ENCODE results near the gene NQO1. TPM values are rescaled to one million over a fixed set of nuclear protein-coding genes. Genes with fewer than 3 reads are reported as not detected.

Gene NQO1
- total RNA-seq, 1 donor from 2014 or later: 11.4 TPM

DNA sequence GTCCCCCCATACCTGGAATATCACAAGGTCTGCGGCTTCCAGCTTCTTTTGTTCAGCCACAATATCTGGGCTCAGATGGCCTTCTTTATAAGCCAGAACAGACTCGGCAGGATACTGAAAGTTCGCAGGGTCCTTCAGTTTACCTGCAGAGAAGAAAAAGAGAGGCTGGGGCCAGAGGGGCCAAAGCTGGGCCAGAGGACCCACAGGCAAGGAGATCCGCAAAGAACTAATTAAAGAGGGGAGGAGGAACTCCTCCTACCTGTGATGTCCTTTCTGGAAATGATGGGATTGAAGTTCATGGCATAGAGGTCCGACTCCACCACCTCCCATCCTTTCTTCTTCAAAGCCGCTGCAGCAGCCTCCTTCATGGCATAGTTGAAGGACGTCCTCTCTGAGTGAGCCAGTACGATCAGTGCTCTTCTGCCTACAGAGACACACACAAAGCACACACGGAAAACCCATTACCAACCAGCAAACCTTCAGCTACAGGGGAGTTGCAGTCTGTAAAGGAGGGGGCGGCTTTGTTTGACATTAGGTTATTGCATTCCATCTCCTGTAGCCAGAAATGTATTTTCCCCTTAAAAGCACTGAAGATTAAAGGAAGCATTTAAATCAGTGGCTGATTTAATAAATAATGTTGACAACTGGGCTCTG, 8.1 kb downstream of the NQO1 start:
- Histone ChIP-seq H3K4me3 (no peak overlapping the region), H3K9me3 (ENCODE audit: low read depth) (no peaks in the 10 kb centered on the region), H2AFZ (replicated peaks) (no peak overlapping the region), H3K79me2 (ENCODE audit: low read depth) (no peaks in the 10 kb centered on the region), H3K36me3 (no peaks in the 10 kb centered on the region), H3K9ac (no peak overlapping the region), H3K4me2 (no peak overlapping the region), H3K4me1 (no peaks in the 10 kb centered on the region), H3F3A (ENCODE audit: low read depth) (no peaks in the 10 kb centered on the region), H3K27me3 (no peaks in the 10 kb centered on the region), H3K27ac (no peak overlapping the region), H4K20me1 (ENCODE audit: low read depth) (no peaks in the 10 kb centered on the region)
- Mint-ChIP-seq H3K4me1 (no peaks in the 10 kb centered on the region), H3K36me3 (peaks cover 6% of the 10 kb centered on the region), H3K4me3 (no peak overlapping the region), H3K27me3 (ENCODE audit: insufficient read depth, low read depth) (peaks cover 4% of the 10 kb centered on the region), H3K27ac (peak overlapping the region; percentile 30), H3K9me3 (no peaks in the 10 kb centered on the region)
- TF ChIP-seq, protein P1, sequence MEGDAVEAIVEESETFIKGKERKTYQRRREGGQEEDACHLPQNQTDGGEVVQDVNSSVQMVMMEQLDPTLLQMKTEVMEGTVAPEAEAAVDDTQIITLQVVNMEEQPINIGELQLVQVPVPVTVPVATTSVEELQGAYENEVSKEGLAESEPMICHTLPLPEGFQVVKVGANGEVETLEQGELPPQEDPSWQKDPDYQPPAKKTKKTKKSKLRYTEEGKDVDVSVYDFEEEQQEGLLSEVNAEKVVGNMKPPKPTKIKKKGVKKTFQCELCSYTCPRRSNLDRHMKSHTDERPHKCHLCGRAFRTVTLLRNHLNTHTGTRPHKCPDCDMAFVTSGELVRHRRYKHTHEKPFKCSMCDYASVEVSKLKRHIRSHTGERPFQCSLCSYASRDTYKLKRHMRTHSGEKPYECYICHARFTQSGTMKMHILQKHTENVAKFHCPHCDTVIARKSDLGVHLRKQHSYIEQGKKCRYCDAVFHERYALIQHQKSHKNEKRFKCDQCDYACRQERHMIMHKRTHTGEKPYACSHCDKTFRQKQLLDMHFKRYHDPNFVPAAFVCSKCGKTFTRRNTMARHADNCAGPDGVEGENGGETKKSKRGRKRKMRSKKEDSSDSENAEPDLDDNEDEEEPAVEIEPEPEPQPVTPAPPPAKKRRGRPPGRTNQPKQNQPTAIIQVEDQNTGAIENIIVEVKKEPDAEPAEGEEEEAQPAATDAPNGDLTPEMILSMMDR (IDR thresholded peaks at IDR 0.05): no peak
- TF ChIP-seq EZH2 (IDR thresholded peaks at IDR 0.05) (no peak), EZH2phosphoT487 (IDR thresholded peaks at IDR 0.05) (no peak)
- no peak for DNase-seq (ENCODE audit: low spot score)

DNA sequence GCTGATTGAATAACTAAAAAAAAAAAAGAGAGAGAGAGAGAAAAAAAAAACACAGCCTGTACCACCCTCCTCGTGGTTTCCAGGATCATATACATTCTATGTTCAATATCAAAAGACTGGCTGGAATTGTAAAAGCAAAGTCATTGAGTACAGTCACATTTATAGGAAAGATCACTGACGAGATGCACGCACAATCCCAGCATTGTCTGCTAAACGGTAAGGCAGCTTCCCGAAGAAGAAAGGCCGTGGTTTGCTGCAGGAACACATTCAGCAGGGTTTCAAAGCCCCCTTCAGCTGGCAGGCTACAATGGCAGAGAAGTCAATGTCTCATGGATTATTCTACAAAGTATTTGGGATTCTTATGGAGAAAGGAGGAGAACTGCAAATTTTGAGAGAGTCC, 9.3 kb downstream of the NQO1 start:
- Mint-ChIP-seq H3K36me3 (peaks cover 6% of the 10 kb centered on the region), H3K4me3 (no peak overlapping the region), H3K27ac (no peak overlapping the region), H3K9me3 (no peaks in the 10 kb centered on the region), H3K4me1 (no peaks in the 10 kb centered on the region), H3K27me3 (ENCODE audit: insufficient read depth, low read depth) (peaks cover 4% of the 10 kb centered on the region)
- Histone ChIP-seq H3K4me2 (no peak overlapping the region), H3K36me3 (no peaks in the 10 kb centered on the region), H3K4me3 (no peak overlapping the region), H3K9me3 (ENCODE audit: low read depth) (no peaks in the 10 kb centered on the region), H3K79me2 (ENCODE audit: low read depth) (no peaks in the 10 kb centered on the region), H3F3A (ENCODE audit: low read depth) (no peaks in the 10 kb centered on the region), H3K4me1 (no peaks in the 10 kb centered on the region), H2AFZ (replicated peaks) (no peak overlapping the region), H3K27me3 (no peaks in the 10 kb centered on the region), H3K27ac (no peak overlapping the region), H4K20me1 (ENCODE audit: low read depth) (no peaks in the 10 kb centered on the region), H3K9ac (no peak overlapping the region)
- DNase-seq (ENCODE audit: low spot score): no peak
- TF ChIP-seq, protein P1 (IDR thresholded peaks at IDR 0.05): no peak
- no peak for TF ChIP-seq EZH2phosphoT487 (IDR thresholded peaks at IDR 0.05)
- TF ChIP-seq EZH2 (IDR thresholded peaks at IDR 0.05): no peak

- H3K27ac Mint-ChIP-seq: no peak overlapping the region
These were observed 13.3 kb downstream of the NQO1 start for GRCh38 chr16:69712914-69713581.

More at GRCh38 chr16:69712914-69713581, 13.3 kb downstream of the NQO1 start:
- H4K20me1 ChIP-seq (ENCODE audit: low read depth): no peaks in the 10 kb centered on the region
- H3K4me3 ChIP-seq: no peak overlapping the region
- H3K27me3 Mint-ChIP-seq (ENCODE audit: insufficient read depth, low read depth): peaks cover 4% of the 10 kb centered on the region
- H3K4me1 ChIP-seq: no peaks in the 10 kb centered on the region
- no peaks in the 10 kb centered on the region for H3K36me3 ChIP-seq
- H3K9ac ChIP-seq: no peak overlapping the region
- no peaks in the 10 kb centered on the region for H3K9me3 ChIP-seq (ENCODE audit: low read depth)
- peaks cover 6% of the 10 kb centered on the region for H3K36me3 Mint-ChIP-seq
- DNase-seq (ENCODE audit: low spot score): no peak
- H3F3A ChIP-seq (ENCODE audit: low read depth): peaks cover 5% of the 10 kb centered on the region
- no peaks in the 10 kb centered on the region for H3K27me3 ChIP-seq
- TF ChIP-seq EZH2phosphoT487 (IDR thresholded peaks at IDR 0.05) (no peak), EZH2 (IDR thresholded peaks at IDR 0.05) (no peak)
- TF ChIP-seq, protein P1 (IDR thresholded peaks at IDR 0.05): no peak
- H3K9me3 Mint-ChIP-seq: no peaks in the 10 kb centered on the region
- H3K4me2 ChIP-seq: no peak overlapping the region
- H2AFZ ChIP-seq (replicated peaks): no peak overlapping the region
- H3K79me2 ChIP-seq (ENCODE audit: low read depth): no peaks in the 10 kb centered on the region
- H3K27ac ChIP-seq: no peak overlapping the region
- peaks cover 4% of the 10 kb centered on the region for H3K4me1 Mint-ChIP-seq
- no peak overlapping the region for H3K4me3 Mint-ChIP-seq
